HFF-Myc (cell line): Measurements from ENCODE around the gene CALCOCO1.

Source experiments
- DNase-seq: peaks from one replicate; pipeline ENCODE4 v3.0.0-alpha.2; 2011; ENCODE audit warnings: low read depth; ENCODE audit errors: extremely low read depth
- H3K4me3 ChIP-seq: replicated peaks from 2 replicates; pipeline ENCODE4 v1.5.1; 2011; ENCODE audit warnings: low read depth, mild to moderate bottlenecking, control low read depth, low read length
- TF ChIP-seq, protein P1 (sequence below): IDR thresholded peaks from 2 replicates; pipeline ENCODE4 v1.5.1; 2012; ENCODE audit warnings: mild to moderate bottlenecking, low read depth, low read length, control low read depth; ENCODE audit errors: missing control alignments

CALCOCO1 gene

DNA sequence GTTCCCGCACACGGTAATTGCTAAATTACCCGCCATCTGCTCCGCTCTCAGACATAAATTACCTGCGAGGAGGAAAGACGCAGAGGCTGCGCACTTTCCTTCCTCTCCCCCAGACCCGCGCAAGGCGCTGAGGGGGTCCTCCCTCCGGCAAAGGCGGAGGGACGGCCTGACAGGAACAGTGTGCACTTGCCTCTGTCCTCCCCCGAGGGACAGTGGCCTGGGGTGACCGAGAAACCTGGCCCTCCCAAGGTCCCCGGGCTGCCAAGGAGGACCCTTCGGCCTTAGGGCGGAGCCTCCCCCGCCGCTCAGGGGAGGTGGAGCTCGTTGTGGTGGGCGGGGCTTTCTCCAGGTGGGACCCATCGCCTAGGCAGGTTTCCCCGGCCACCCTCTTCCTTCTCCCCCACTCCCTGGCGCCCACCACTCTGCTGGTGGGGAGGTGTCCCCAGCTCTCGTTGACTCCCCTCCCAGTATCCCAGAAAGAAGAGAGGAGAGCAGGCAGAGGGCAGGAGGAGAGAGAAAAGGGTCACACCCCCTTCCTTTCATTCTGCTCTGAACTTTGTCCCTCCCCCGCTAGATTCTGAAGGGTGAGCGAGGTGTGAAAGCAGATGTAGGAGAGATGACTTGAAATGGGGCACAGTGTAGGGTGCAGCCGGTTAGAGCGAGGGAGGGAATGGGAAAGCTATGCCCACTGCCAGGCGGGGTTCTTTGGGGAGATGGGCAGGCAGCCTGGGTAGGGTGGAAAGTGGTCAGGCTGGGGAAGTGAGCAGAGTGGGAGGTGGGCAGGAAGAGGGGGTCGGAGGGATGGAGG is 11.4 kb upstream of the CALCOCO1 start:
- TF ChIP-seq, protein P1, sequence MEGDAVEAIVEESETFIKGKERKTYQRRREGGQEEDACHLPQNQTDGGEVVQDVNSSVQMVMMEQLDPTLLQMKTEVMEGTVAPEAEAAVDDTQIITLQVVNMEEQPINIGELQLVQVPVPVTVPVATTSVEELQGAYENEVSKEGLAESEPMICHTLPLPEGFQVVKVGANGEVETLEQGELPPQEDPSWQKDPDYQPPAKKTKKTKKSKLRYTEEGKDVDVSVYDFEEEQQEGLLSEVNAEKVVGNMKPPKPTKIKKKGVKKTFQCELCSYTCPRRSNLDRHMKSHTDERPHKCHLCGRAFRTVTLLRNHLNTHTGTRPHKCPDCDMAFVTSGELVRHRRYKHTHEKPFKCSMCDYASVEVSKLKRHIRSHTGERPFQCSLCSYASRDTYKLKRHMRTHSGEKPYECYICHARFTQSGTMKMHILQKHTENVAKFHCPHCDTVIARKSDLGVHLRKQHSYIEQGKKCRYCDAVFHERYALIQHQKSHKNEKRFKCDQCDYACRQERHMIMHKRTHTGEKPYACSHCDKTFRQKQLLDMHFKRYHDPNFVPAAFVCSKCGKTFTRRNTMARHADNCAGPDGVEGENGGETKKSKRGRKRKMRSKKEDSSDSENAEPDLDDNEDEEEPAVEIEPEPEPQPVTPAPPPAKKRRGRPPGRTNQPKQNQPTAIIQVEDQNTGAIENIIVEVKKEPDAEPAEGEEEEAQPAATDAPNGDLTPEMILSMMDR, result no peak
- no peak overlapping the region for H3K4me3 ChIP-seq
- no peak for DNase-seq

DNA sequence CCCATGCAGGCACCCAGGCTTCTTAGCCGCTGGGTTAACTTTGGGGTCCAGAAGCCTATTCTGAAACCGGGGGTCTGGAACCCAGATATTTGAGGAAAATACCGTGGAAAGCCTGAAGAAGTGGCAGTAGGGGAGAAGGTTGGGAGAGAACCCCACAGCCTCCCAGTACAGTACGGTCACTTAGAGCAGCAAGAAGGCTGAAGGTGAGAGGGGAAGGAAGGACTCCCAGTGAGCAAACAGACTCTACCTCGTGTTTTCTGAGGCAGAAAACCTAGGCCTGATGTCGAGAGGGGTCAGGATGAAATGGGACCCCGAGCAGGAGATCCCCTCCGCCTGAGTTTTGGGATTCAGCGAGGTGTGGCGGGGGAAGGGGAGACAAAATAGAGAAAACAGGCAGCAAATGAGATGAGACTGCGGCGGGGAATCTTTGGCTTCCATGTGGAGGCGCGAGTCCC is 10.7 kb upstream of the CALCOCO1 start:
- H3K4me3 ChIP-seq, result no peak overlapping the region
- no peak for DNase-seq
- TF ChIP-seq, protein P1, result no peak

DNA sequence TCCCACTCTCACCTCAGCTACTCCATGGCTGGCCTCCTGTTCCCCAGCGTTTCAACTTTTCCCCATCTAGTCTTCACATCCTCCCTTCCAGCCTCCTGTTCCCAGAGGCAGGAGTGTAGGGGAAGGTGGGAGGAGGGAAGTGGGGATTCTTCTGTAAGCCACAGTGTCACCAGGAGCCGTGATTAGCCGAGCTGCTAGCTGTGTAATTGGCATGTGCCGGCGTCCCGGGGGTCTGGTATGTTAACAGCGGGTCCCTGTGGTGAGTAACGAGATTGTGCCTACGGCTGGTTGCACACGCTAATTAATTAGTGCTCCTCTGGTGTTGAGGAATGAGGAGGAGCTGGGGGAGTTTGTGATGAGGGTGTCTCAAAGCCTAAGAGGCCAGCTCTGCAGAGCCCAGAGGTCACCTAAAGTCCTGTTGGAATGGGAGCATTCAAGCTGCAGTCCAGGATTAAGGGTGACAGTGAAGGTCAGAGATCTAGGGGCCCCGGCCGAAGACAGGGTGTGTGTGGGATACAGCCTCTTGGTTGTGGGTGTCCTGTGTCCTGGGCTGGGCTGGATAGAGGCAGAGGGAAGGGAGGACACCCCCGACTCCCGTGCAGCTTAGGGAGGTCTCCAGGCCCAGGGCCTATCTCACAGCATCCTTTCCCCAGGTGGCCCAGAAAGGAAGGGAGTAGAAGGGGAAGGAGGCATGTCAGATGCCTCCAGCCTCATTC is 10.0 kb upstream of the CALCOCO1 start:
- TF ChIP-seq, protein P1, result no peak
- DNase-seq, result no peak

DNA sequence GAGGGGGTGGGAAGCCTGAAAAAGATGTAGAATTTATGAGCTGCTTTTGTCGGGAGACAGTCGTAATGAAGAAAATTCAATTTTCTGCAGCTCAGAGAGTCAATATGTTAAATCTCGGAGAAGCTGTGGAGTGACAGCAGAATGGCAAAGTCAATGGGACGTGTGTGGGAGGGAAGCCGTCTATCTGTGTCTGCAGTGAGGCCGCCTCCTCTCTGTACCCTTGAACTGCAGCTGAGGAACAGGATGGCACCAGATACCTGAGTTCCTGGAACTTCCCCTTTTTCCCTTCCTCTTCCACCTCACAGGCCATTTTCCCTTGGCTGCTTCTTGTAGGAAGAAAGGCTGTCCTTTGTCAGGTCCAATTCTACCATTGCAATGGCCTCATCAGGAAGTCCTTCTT is 9.3 kb upstream of the CALCOCO1 start:
- H3K4me3 ChIP-seq, result no peak overlapping the region
- DNase-seq, result no peak
- TF ChIP-seq, protein P1, result no peak

More for the DNA sequence above, 10.0 kb upstream of the CALCOCO1 start:
- no peak overlapping the region for H3K4me3 ChIP-seq

DNA sequence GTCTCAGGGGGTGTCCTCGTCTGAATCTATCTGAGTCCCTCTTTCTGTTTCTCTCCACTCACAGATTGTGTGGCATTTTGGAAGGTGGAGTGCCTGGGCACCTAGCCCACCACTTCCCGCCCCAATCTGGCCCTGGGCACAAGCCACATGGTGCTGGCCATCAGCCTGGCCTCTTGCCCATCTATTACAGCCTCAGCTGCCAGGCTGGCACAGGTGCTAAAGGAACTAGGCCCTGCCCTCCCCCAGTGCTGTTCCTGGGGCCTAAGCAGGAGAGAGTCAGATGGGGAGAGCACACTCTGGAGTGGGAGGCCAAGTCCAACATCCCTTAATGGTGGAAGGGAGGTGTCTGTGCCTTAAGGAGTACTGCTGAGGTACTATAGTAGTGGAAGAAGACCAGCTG is 8.3 kb upstream of the CALCOCO1 start:
- no peak overlapping the region for H3K4me3 ChIP-seq
- DNase-seq, result no peak
- TF ChIP-seq, protein P1, result no peak

DNA sequence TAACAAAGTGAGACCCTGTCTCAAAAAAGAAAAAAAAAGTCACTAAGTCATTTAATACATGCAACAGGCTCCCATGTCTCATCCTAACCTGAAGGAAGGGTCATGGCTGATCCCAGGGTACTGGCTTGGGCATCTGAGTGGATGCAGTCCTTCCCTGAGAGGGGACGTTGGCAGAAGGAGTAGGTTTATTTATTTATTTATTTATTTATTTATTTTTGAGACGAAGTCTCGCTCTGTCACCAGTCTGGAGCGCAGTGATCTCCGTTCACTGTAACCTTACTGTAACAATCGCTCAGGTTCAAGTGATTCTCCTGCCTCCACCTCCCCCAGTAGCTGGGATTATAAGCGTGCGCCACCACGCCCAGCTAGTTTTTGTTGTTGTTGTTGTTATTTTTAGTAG is 7.2 kb upstream of the CALCOCO1 start:
- TF ChIP-seq, protein P1, result no peak
- no peak for DNase-seq
- no peak overlapping the region for H3K4me3 ChIP-seq
